Tibial nerve (tissue), 4 donors: Measurements from ENCODE around the gene SCN2B.

ENCODE experiments used
- EP300 ChIP-seq, 2 donors: sonication (generic); formaldehyde crosslinking; IDR thresholded peaks; one replicate each; pipeline ENCODE4 v1.6.1; 2017; ENCODE audit warnings: antibody characterized with exemption in 2 of 2, mild to moderate bottlenecking in 1 of 2
- POLR2A ChIP-seq, 2 donors: fragments of 450-650 bp; IDR thresholded peaks; one replicate each; pipeline ENCODE4 v1.6.1; 2017; ENCODE audit warnings: antibody characterized with exemption in 2 of 2, mild to moderate bottlenecking in 2 of 2, moderate library complexity in 2 of 2
- TF ChIP-seq, protein P1 (sequence below), 5 experiments: fragments of 200-600 bp in 3 of 5; fragments of 450-650 bp in 2 of 5; sonication (generic) in 3 of 5; IDR thresholded peaks; one replicate each; pipeline ENCODE4 v1.5.1; 2016 to 2019; ENCODE audit warnings: antibody characterized with exemption in 5 of 5, mild to moderate bottlenecking in 3 of 5, moderate library complexity in 2 of 5

DNA sequence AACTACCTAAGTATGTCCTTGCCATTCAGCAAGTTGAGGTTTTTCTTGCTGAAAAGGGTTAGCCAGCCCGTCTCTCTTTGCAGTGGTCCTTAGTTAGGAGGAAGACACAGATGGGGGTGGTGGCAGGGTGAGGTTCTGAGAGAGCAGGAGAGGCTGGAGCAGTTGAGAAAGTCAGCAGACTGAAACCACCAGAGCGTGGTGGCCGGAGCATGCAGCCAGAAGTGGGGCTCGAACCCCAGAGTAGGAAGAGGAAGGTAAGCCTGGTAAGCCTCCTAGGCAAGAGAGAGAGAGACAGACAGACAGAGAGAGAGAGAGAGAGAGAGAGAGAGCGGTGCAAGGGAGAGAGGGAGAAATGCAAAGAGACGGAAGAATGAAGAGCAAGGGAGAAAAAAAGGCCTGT lies 14.7 kb downstream of the SCN2B start:
- TF ChIP-seq, protein P1, sequence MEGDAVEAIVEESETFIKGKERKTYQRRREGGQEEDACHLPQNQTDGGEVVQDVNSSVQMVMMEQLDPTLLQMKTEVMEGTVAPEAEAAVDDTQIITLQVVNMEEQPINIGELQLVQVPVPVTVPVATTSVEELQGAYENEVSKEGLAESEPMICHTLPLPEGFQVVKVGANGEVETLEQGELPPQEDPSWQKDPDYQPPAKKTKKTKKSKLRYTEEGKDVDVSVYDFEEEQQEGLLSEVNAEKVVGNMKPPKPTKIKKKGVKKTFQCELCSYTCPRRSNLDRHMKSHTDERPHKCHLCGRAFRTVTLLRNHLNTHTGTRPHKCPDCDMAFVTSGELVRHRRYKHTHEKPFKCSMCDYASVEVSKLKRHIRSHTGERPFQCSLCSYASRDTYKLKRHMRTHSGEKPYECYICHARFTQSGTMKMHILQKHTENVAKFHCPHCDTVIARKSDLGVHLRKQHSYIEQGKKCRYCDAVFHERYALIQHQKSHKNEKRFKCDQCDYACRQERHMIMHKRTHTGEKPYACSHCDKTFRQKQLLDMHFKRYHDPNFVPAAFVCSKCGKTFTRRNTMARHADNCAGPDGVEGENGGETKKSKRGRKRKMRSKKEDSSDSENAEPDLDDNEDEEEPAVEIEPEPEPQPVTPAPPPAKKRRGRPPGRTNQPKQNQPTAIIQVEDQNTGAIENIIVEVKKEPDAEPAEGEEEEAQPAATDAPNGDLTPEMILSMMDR (IDR thresholded peaks at IDR 0.05) = no peak
- TF ChIP-seq POLR2A (IDR thresholded peaks at IDR 0.05) = no peak
- no peak for TF ChIP-seq EP300 (IDR thresholded peaks at IDR 0.05)
